Measurements from ENCODE around the gene FAM83G. TPM values are rescaled to one million over a fixed set of nuclear protein-coding genes. Genes with fewer than 3 reads are reported as not detected.

Gene FAM83G
- total and polyA plus RNA-seq, 2 experiments from 2014 or later = 7.6 to 44.5 TPM

- TF ChIP-seq, protein P1, sequence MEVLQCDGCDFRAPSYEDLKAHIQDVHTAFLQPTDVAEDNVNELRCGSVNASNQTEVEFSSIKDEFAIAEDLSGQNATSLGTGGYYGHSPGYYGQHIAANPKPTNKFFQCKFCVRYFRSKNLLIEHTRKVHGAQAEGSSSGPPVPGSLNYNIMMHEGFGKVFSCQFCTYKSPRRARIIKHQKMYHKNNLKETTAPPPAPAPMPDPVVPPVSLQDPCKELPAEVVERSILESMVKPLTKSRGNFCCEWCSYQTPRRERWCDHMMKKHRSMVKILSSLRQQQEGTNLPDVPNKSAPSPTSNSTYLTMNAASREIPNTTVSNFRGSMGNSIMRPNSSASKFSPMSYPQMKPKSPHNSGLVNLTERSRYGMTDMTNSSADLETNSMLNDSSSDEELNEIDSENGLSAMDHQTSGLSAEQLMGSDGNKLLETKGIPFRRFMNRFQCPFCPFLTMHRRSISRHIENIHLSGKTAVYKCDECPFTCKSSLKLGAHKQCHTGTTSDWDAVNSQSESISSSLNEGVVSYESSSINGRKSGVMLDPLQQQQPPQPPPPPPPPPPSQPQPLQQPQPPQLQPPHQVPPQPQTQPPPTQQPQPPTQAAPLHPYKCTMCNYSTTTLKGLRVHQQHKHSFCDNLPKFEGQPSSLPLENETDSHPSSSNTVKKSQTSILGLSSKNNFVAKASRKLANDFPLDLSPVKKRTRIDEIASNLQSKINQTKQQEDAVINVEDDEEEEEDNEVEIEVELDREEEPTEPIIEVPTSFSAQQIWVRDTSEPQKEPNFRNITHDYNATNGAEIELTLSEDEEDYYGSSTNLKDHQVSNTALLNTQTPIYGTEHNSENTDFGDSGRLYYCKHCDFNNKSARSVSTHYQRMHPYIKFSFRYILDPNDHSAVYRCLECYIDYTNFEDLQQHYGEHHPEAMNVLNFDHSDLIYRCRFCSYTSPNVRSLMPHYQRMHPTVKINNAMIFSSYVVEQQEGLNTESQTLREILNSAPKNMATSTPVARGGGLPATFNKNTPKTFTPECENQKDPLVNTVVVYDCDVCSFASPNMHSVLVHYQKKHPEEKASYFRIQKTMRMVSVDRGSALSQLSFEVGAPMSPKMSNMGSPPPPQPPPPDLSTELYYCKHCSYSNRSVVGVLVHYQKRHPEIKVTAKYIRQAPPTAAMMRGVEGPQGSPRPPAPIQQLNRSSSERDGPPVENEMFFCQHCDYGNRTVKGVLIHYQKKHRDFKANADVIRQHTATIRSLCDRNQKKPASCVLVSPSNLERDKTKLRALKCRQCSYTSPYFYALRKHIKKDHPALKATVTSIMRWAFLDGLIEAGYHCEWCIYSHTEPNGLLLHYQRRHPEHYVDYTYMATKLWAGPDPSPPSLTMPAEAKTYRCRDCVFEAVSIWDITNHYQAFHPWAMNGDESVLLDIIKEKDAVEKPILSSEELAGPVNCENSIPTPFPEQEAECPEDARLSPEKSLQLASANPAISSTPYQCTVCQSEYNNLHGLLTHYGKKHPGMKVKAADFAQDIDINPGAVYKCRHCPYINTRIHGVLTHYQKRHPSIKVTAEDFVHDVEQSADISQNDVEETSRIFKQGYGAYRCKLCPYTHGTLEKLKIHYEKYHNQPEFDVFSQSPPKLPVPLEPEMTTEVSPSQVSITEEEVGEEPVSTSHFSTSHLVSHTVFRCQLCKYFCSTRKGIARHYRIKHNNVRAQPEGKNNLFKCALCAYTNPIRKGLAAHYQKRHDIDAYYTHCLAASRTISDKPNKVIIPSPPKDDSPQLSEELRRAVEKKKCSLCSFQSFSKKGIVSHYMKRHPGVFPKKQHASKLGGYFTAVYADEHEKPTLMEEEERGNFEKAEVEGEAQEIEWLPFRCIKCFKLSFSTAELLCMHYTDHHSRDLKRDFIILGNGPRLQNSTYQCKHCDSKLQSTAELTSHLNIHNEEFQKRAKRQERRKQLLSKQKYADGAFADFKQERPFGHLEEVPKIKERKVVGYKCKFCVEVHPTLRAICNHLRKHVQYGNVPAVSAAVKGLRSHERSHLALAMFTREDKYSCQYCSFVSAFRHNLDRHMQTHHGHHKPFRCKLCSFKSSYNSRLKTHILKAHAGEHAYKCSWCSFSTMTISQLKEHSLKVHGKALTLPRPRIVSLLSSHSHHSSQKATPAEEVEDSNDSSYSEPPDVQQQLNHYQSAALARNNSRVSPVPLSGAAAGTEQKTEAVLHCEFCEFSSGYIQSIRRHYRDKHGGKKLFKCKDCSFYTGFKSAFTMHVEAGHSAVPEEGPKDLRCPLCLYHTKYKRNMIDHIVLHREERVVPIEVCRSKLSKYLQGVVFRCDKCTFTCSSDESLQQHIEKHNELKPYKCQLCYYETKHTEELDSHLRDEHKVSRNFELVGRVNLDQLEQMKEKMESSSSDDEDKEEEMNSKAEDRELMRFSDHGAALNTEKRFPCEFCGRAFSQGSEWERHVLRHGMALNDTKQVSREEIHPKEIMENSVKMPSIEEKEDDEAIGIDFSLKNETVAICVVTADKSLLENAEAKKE (CRISPR knock-in tag; IDR thresholded peaks at IDR 0.05) = no peak
- TF ChIP-seq, protein P2, sequence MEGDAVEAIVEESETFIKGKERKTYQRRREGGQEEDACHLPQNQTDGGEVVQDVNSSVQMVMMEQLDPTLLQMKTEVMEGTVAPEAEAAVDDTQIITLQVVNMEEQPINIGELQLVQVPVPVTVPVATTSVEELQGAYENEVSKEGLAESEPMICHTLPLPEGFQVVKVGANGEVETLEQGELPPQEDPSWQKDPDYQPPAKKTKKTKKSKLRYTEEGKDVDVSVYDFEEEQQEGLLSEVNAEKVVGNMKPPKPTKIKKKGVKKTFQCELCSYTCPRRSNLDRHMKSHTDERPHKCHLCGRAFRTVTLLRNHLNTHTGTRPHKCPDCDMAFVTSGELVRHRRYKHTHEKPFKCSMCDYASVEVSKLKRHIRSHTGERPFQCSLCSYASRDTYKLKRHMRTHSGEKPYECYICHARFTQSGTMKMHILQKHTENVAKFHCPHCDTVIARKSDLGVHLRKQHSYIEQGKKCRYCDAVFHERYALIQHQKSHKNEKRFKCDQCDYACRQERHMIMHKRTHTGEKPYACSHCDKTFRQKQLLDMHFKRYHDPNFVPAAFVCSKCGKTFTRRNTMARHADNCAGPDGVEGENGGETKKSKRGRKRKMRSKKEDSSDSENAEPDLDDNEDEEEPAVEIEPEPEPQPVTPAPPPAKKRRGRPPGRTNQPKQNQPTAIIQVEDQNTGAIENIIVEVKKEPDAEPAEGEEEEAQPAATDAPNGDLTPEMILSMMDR (conservative IDR thresholded peaks at IDR 0.05; ENCODE audit: low read depth in 2 of 2) = no peak
- TF ChIP-seq POLR2AphosphoS5 (IDR thresholded peaks at IDR 0.05; ENCODE audit: low read depth) (no peak), JUNB (IDR thresholded peaks at IDR 0.05; ENCODE audit: unreplicated experiment) (no peak), ETS1 (IDR thresholded peaks at IDR 0.05) (no peak), STAT1 (IDR thresholded peaks at IDR 0.05; ENCODE audit: unreplicated experiment) (no peak), EZH2phosphoT487 (IDR thresholded peaks at IDR 0.05; ENCODE audit: unreplicated experiment) (no peak)
Observed at GRCh38 chr17:18953231-18953728, 51.3 kb downstream of the FAM83G start (continued).
